Measurements from ENCODE around the gene TYW1B.

- TF ChIP-seq CEBPB (IDR thresholded peaks at IDR 0.05) (no peak), TEAD4 (IDR thresholded peaks at IDR 0.05) (no peak), MAX (IDR thresholded peaks at IDR 0.05) (no peak), REST (IDR thresholded peaks at IDR 0.05; ENCODE audit: low read depth) (no peak)
Observed at GRCh38 chr7:72805526-72806494, 22.2 kb downstream of the TYW1B start.

Data from Ishikawa (cell line).